Natural killer cell (primary cell): Measurements from ENCODE around the gene MFSD11. TPM values are rescaled to one million over a fixed set of nuclear protein-coding genes. Genes with fewer than 3 reads are reported as not detected.
"Not testable (repeated sequence)": the region's sequence is repeated elsewhere in the genome, so short reads cannot be mapped to it uniquely, and the experiment has no call there.

Experiments
- ATAC-seq, 3 donors: fragments of 150-1000 bp in 2 of 3; fragments of 200-7000 bp in 1 of 3; cut with Tn5 transposase; 1 replicate in 1 of 3; 2 replicates in 2 of 3; pipeline ENCODE4 v1.10.0; 2021; ENCODE audit warnings: mild to moderate bottlenecking in 2 of 3, moderate library complexity in 2 of 3
- DNase-seq, 2 donors: peaks; one replicate each; pipeline versions ENCODE4 v3.0.0 to v3.0.0-alpha.2; 2013 to 2021; ENCODE audit warnings: mixed read lengths in 1 of 2
- H3K27ac ChIP-seq: one replicate; pipeline ENCODE4 v1.5.1; 2013; ENCODE audit warnings: mild to moderate bottlenecking, low read length
- H3K27me3 ChIP-seq: one replicate; pipeline ENCODE4 v1.6.1; 2013; ENCODE audit warnings: low read length; ENCODE audit not compliant: control insufficient read depth, insufficient read depth
- H3K36me3 ChIP-seq: one replicate; pipeline ENCODE4 v1.6.1; 2013; ENCODE audit warnings: low read length; ENCODE audit not compliant: control insufficient read depth, insufficient read depth
- H3K4me1 ChIP-seq: one replicate; pipeline ENCODE4 v1.6.1; 2013; ENCODE audit warnings: low read length; ENCODE audit not compliant: control insufficient read depth, insufficient read depth
- H3K4me3 ChIP-seq: one replicate; pipeline ENCODE4 v1.5.1; 2013; ENCODE audit warnings: low read length
- H3K9me3 ChIP-seq: one replicate; pipeline ENCODE4 v1.6.1; 2013; ENCODE audit warnings: low read length; ENCODE audit not compliant: control insufficient read depth, insufficient read depth
- H3K27ac Mint-ChIP-seq, 2 donors: one replicate each; pipeline ENCODE4 v1.8.0; 2022; ENCODE audit warnings: mild to moderate bottlenecking in 2 of 2, mixed read lengths in 2 of 2, moderate library complexity in 1 of 2
- H3K27me3 Mint-ChIP-seq, 2 donors: one replicate each; pipeline ENCODE4 v1.8.0; 2022; ENCODE audit warnings: low read depth in 2 of 2, mixed read lengths in 2 of 2
- H3K36me3 Mint-ChIP-seq: one replicate; pipeline ENCODE4 v1.8.0; 2022; ENCODE audit warnings: mixed read lengths
- H3K4me1 Mint-ChIP-seq, 2 donors: one replicate each; pipeline ENCODE4 v1.8.0; 2022; ENCODE audit warnings: mixed read lengths in 2 of 2
- H3K4me3 Mint-ChIP-seq: one replicate; pipeline ENCODE4 v1.8.0; 2022; ENCODE audit warnings: mild to moderate bottlenecking, moderate library complexity, mixed read lengths
- H3K9me3 Mint-ChIP-seq, 2 donors: one replicate each; pipeline ENCODE4 v1.8.0; 2022; ENCODE audit warnings: mixed read lengths in 2 of 2
- WGBS: methylation state at CpG from one replicate; pipeline ENCODE4 v1.1.7; 2013; ENCODE audit warnings: missing lambda C conversion rate; ENCODE audit not compliant: insufficient coverage; 5-methylcytosine and 5-hydroxymethylcytosine counted together
- intact Hi-C: fragments of 100-400 bp; cut with micrococcal nuclease; formaldehyde crosslinking; loops from one replicate; pipeline ENCODE4 v1.14.2; 2022
- total RNA-seq, 4 donors: library from RNA; stranded (reverse); fragments of 120-200 nt in 1 of 4; gene quantifications; one replicate each; pipeline versions ENCODE4 v1.2.3 to v1.2.4, GENCODE V29; 2013 to 2022
- TF ChIP-seq, protein P1 (sequence below): fragments of 200-600 bp; IDR thresholded peaks from one replicate; pipeline ENCODE4 v1.8.0; 2022; ENCODE audit warnings: antibody characterized with exemption

MFSD11 gene
- total RNA-seq, 3 donors from 2014 or later (not counting 1 experiment from before 2014, with no cell fraction given): 32.7 to 44.0 (median 33.9) TPM

DNA sequence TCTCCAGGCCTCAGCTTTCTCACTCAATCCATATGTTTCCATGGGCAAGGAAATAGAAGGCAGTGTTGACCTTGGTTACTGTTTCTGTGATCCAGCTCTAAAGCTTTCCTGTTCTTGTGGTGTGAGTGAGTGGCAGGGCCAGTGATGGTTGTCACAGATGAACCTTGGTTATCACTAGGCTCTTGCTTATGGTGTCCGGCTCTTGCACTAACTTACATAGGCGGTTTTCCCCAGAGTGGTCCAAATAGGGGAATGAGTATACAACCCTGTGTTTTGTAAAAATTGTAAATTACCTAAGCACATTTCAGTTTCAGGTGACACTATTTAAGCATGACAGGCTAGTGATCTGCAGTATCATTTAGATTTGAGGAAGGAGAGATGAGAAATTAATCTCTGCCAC, 6.8 kb downstream of the MFSD11 start:
- Histone ChIP-seq H3K4me1 (peaks cover under 1% of the 10 kb centered on the region), H3K27ac (no peak overlapping the region), H3K9me3 (no peaks in the 10 kb centered on the region), H3K36me3 (peaks cover 36% of the 10 kb centered on the region), H3K4me3 (no peak overlapping the region), H3K27me3 (no peaks in the 10 kb centered on the region)
- Mint-ChIP-seq H3K4me1 (peaks cover 0 to 5% of the 10 kb centered on the region in 2 donors), H3K27ac (no peak overlapping the region), H3K9me3 (no peaks in the 10 kb centered on the region), H3K4me3 (no peak overlapping the region), H3K36me3 (peaks cover 5% of the 10 kb centered on the region), H3K27me3 (no peaks in the 10 kb centered on the region)
- TF ChIP-seq, protein P1, sequence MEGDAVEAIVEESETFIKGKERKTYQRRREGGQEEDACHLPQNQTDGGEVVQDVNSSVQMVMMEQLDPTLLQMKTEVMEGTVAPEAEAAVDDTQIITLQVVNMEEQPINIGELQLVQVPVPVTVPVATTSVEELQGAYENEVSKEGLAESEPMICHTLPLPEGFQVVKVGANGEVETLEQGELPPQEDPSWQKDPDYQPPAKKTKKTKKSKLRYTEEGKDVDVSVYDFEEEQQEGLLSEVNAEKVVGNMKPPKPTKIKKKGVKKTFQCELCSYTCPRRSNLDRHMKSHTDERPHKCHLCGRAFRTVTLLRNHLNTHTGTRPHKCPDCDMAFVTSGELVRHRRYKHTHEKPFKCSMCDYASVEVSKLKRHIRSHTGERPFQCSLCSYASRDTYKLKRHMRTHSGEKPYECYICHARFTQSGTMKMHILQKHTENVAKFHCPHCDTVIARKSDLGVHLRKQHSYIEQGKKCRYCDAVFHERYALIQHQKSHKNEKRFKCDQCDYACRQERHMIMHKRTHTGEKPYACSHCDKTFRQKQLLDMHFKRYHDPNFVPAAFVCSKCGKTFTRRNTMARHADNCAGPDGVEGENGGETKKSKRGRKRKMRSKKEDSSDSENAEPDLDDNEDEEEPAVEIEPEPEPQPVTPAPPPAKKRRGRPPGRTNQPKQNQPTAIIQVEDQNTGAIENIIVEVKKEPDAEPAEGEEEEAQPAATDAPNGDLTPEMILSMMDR: no peak
- intact Hi-C loops: no loop called here
- WGBS: 100% methylated on average over 2 of the region's 2 CpGs
- DNase-seq (no peak), ATAC-seq (no peak)

- H3K4me3 ChIP-seq, H3K27me3 ChIP-seq, H3K36me3 Mint-ChIP-seq, H3K27ac ChIP-seq, intact Hi-C loops, H3K27me3 Mint-ChIP-seq, H3K4me1 ChIP-seq, H3K9me3 ChIP-seq, DNase-seq, H3K4me1 Mint-ChIP-seq, H3K27ac Mint-ChIP-seq, H3K9me3 Mint-ChIP-seq, ATAC-seq, H3K4me3 Mint-ChIP-seq: not testable (repeated sequence)
- H3K36me3 ChIP-seq: peaks cover 36% of the 10 kb centered on the region
- WGBS: 98% methylated on average over 5 of the region's 6 CpGs
Measured at GRCh38 chr17:76745785-76746184, 7.9 kb downstream of the MFSD11 start.

DNA sequence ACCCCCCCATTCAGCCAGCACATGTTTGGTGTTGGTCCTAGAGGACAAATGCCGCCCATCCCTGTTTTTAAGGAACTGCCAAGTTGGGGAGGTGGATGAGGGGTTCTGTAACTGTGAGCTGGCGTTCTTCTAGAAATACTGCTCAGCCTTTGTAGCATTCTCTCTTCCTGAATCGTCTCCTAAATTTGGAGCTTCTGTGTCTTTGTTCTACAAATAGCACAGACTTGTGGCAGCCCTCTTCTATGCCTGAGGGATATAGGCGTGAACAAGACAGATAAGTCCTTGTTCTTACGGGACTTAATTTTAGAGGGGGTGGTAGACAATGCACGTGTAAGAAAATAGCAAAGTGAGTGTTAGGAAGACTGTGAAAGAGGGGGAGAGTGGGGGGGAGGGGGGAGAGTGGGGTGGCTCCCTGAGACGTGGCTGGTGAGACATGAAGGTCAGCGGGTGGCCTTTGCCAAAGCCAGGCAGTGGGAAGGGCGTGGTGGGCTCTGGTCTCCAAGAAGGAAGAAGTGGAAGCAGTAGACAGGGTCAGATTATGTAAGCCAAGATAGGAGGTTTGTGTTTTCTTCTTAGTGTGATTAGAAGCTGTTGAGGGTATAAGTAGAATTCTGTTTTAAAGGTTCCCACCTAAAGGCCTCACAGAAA, 9.9 kb downstream of the MFSD11 start:
- H3K27ac Mint-ChIP-seq: no peak overlapping the region
- 89% methylated on average over 9 of the region's 9 CpGs for WGBS

GRCh38 chr17:76748657-76749056, 10.7 kb downstream of the MFSD11 start:
- TF ChIP-seq, protein P1: no peak
- Mint-ChIP-seq H3K4me1 (peaks cover 0 to 6% of the 10 kb centered on the region in 2 donors), H3K36me3 (no peaks in the 10 kb centered on the region), H3K4me3 (no peak overlapping the region), H3K27ac (no peak overlapping the region), H3K9me3 (no peaks in the 10 kb centered on the region), H3K27me3 (no peaks in the 10 kb centered on the region)
- Histone ChIP-seq H3K27me3 (no peaks in the 10 kb centered on the region), H3K4me1 (peaks cover 18% of the 10 kb centered on the region), H3K27ac (no peak overlapping the region), H3K4me3 (no peak overlapping the region), H3K9me3 (no peaks in the 10 kb centered on the region), H3K36me3 (peaks cover 27% of the 10 kb centered on the region)
- intact Hi-C loops: no loop called here
- 100% methylated on average over 1 of the region's 1 CpG for WGBS
- DNase-seq: no peak
- ATAC-seq: no peak

More for the DNA sequence above, 9.9 kb downstream of the MFSD11 start:
- DNase-seq (no peak), ATAC-seq (no peak)
- Histone ChIP-seq H3K4me3 (no peak overlapping the region), H3K27ac (no peak overlapping the region), H3K4me1 (peaks cover 12% of the 10 kb centered on the region), H3K36me3 (peaks cover 32% of the 10 kb centered on the region), H3K9me3 (no peaks in the 10 kb centered on the region), H3K27me3 (no peaks in the 10 kb centered on the region)
- intact Hi-C loops: no loop called here
- TF ChIP-seq, protein P1: no peak
- Mint-ChIP-seq H3K9me3 (no peaks in the 10 kb centered on the region), H3K27me3 (no peaks in the 10 kb centered on the region), H3K4me1 (no peaks in the 10 kb centered on the region), H3K36me3 (no peaks in the 10 kb centered on the region), H3K4me3 (no peak overlapping the region)
